Measurements from ENCODE around the gene GLT1D1. TPM values are rescaled to one million over a fixed set of nuclear protein-coding genes. Genes with fewer than 3 reads are reported as not detected.

The GLT1D1 gene
- total RNA-seq, 2 experiments from 2014 or later, result 0.19 to 0.22 TPM

- Mint-ChIP-seq H3K4me3 (no peak overlapping the region), H3K27me3 (no peaks in the 10 kb centered on the region), H3K4me1 (ENCODE audit: low read depth) (no peaks in the 10 kb centered on the region), H3K9me3 (peaks cover 3% of the 10 kb centered on the region), H3K36me3 (ENCODE audit: low read depth) (no peaks in the 10 kb centered on the region), H3K27ac (no peak overlapping the region)
- no peak for DNase-seq
- no peaks in the 10 kb centered on the region for H3K36me3 ChIP-seq (ENCODE audit: insufficient read depth, low read length)
- CTCF ChIA-PET, result no interaction called here
- no peak for TF ChIP-seq CTCF (IDR thresholded peaks at IDR 0.05)
- H3K4me1 ChIP-seq (ENCODE audit: insufficient read depth, low read length), result no peaks in the 10 kb centered on the region
- H3K9me3 ChIP-seq (ENCODE audit: control insufficient read depth in 1 of 2, insufficient read depth in 1 of 2, low read length in 2 of 2), result no peaks in the 10 kb centered on the region
- ATAC-seq (ENCODE audit: poor library complexity), result no peak
- no peak overlapping the region for H3K27ac ChIP-seq (ENCODE audit: low read depth in 1 of 2, low read length in 2 of 2)
- H3K27me3 ChIP-seq (ENCODE audit: control insufficient read depth in 1 of 2, insufficient read depth in 2 of 2, low read length in 2 of 2), result no peaks in the 10 kb centered on the region
- H3K4me3 ChIP-seq (ENCODE audit: low read length), result no peak overlapping the region
- intact Hi-C loops (cut with DNase I, micrococcal nuclease), result no loop called here
- POLR2A ChIA-PET, result no interaction called here
These were observed 138.4 kb downstream of the GLT1D1 start for GRCh38 chr12:128991716-128992115.

- DNase-seq (no peak), ATAC-seq (ENCODE audit: poor library complexity) (no peak)
- Mint-ChIP-seq H3K4me3 (no peak overlapping the region), H3K4me1 (ENCODE audit: low read depth) (no peaks in the 10 kb centered on the region), H3K9me3 (peaks cover 3% of the 10 kb centered on the region), H3K27ac (no peak overlapping the region), H3K36me3 (ENCODE audit: low read depth) (no peaks in the 10 kb centered on the region), H3K27me3 (no peaks in the 10 kb centered on the region)
- CTCF ChIA-PET, result no interaction called here
- H3K36me3 ChIP-seq (ENCODE audit: insufficient read depth, low read length), result no peaks in the 10 kb centered on the region
- H3K4me3 ChIP-seq (ENCODE audit: low read length), result no peak overlapping the region
- POLR2A ChIA-PET, result no interaction called here
- no peaks in the 10 kb centered on the region for H3K9me3 ChIP-seq (ENCODE audit: control insufficient read depth in 1 of 2, insufficient read depth in 1 of 2, low read length in 2 of 2)
- no peak for TF ChIP-seq CTCF (IDR thresholded peaks at IDR 0.05)
- no peaks in the 10 kb centered on the region for H3K4me1 ChIP-seq (ENCODE audit: insufficient read depth, low read length)
- H3K27ac ChIP-seq (ENCODE audit: low read depth in 1 of 2, low read length in 2 of 2), result no peak overlapping the region
- H3K27me3 ChIP-seq (ENCODE audit: control insufficient read depth in 1 of 2, insufficient read depth in 2 of 2, low read length in 2 of 2), result no peaks in the 10 kb centered on the region
- intact Hi-C loops (cut with DNase I, micrococcal nuclease), result no loop called here
These were observed 138.8 kb downstream of the GLT1D1 start for GRCh38 chr12:128992116-128992515.

GRCh38 chr12:128992550-128992949, 139.3 kb downstream of the GLT1D1 start:
- H3K27ac ChIP-seq (ENCODE audit: low read depth in 1 of 2, low read length in 2 of 2), result no peak overlapping the region
- CTCF ChIA-PET, result no interaction called here
- DNase-seq (no peak), ATAC-seq (ENCODE audit: poor library complexity) (no peak)
- H3K36me3 Mint-ChIP-seq (ENCODE audit: low read depth), result no peaks in the 10 kb centered on the region
- no peak overlapping the region for H3K4me3 ChIP-seq (ENCODE audit: low read length)
- H3K4me1 ChIP-seq (ENCODE audit: insufficient read depth, low read length), result no peaks in the 10 kb centered on the region
- H3K27me3 ChIP-seq (ENCODE audit: control insufficient read depth in 1 of 2, insufficient read depth in 2 of 2, low read length in 2 of 2), result no peaks in the 10 kb centered on the region
- no peaks in the 10 kb centered on the region for H3K4me1 Mint-ChIP-seq (ENCODE audit: low read depth)
- H3K27ac Mint-ChIP-seq, result no peak overlapping the region
- POLR2A ChIA-PET, result no interaction called here
- intact Hi-C loops (cut with DNase I, micrococcal nuclease), result no loop called here
- no peak overlapping the region for H3K4me3 Mint-ChIP-seq
- peaks cover 3% of the 10 kb centered on the region for H3K9me3 Mint-ChIP-seq
- no peaks in the 10 kb centered on the region for H3K36me3 ChIP-seq (ENCODE audit: insufficient read depth, low read length)
- TF ChIP-seq CTCF (IDR thresholded peaks at IDR 0.05), result no peak
- no peaks in the 10 kb centered on the region for H3K9me3 ChIP-seq (ENCODE audit: control insufficient read depth in 1 of 2, insufficient read depth in 1 of 2, low read length in 2 of 2)
- no peaks in the 10 kb centered on the region for H3K27me3 Mint-ChIP-seq

Measured in CD4-positive, alpha-beta T cell (primary cell).